HFF-Myc (cell line): ENCODE data around the gene RIC3.

ENCODE experiments used
- DNase-seq: peaks from one replicate; pipeline ENCODE4 v3.0.0-alpha.2; 2011; ENCODE audit warnings: low read depth; ENCODE audit errors: extremely low read depth
- H3K4me3 ChIP-seq: replicated peaks from 2 replicates; pipeline ENCODE4 v1.5.1; 2011; ENCODE audit warnings: low read depth, mild to moderate bottlenecking, control low read depth, low read length
- TF ChIP-seq, protein P1 (sequence below): IDR thresholded peaks from 2 replicates; pipeline ENCODE4 v1.5.1; 2012; ENCODE audit warnings: mild to moderate bottlenecking, low read depth, low read length, control low read depth; ENCODE audit errors: missing control alignments

Gene RIC3

DNA sequence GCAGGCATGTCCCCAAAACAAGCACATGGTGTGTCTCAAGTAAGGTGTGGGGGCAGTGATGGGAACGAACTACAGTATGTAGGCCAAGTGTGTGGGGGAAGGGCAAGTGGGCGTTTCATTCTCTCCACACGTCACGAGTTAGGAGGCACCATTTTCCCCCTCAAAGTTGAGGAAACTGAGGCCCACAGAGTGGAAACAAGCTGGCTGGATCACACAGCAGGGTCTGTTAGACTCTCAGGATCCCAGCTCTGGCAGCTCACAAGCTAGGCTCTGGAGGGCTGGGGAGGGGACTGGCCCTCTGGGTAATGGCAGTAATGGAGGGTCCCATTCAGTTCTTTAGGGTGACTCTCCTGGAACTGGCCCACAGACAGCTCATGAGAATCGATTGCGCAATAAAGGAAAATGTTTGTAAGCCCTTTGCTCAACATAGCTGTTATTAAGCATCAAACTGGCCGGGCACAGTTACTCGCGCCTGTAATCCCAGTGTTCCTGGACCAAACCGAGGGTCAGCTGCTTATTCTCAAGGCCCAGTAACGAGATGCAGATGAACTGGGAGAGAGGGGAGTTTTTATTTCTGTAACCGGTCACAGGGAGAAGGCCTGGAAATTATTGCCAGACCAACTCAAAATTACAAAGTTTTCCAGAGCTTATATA lies 111.9 kb downstream of the RIC3 start:
- TF ChIP-seq, protein P1, sequence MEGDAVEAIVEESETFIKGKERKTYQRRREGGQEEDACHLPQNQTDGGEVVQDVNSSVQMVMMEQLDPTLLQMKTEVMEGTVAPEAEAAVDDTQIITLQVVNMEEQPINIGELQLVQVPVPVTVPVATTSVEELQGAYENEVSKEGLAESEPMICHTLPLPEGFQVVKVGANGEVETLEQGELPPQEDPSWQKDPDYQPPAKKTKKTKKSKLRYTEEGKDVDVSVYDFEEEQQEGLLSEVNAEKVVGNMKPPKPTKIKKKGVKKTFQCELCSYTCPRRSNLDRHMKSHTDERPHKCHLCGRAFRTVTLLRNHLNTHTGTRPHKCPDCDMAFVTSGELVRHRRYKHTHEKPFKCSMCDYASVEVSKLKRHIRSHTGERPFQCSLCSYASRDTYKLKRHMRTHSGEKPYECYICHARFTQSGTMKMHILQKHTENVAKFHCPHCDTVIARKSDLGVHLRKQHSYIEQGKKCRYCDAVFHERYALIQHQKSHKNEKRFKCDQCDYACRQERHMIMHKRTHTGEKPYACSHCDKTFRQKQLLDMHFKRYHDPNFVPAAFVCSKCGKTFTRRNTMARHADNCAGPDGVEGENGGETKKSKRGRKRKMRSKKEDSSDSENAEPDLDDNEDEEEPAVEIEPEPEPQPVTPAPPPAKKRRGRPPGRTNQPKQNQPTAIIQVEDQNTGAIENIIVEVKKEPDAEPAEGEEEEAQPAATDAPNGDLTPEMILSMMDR, result no peak
- no peak for DNase-seq
- no peak overlapping the region for H3K4me3 ChIP-seq
